Measurements from ENCODE around the gene FNBP1.
"Not testable (repeated sequence)": the region's sequence is repeated elsewhere in the genome, so short reads cannot be mapped to it uniquely, and the experiment has no call there.

The FNBP1 gene

GRCh38 chr9:130020618-130021017 is 22.4 kb downstream of the FNBP1 start:
- FAIRE-seq = no peak

- FAIRE-seq = no peak
These were observed 24.7 kb downstream of the FNBP1 start for GRCh38 chr9:130018265-130018664.

- not testable (repeated sequence) for FAIRE-seq
These were observed 25.5 kb downstream of the FNBP1 start for GRCh38 chr9:130017510-130017909.

GRCh38 chr9:130017076-130017475 is 25.9 kb downstream of the FNBP1 start:
- FAIRE-seq = no peak

GRCh38 chr9:130015353-130016019 is 27.5 kb downstream of the FNBP1 start:
- no peak for FAIRE-seq

GRCh38 chr9:130013326-130013725 is 29.7 kb downstream of the FNBP1 start:
- FAIRE-seq = no peak

GRCh38 chr9:130010151-130010988 is 32.6 kb downstream of the FNBP1 start:
- FAIRE-seq = no peak

- FAIRE-seq = not testable (repeated sequence)
These were observed 33.4 kb downstream of the FNBP1 start for GRCh38 chr9:130009546-130009945.

- no peak for FAIRE-seq
These were observed 34.5 kb downstream of the FNBP1 start for GRCh38 chr9:130008538-130008937.

GRCh38 chr9:130006952-130007351 is 36.0 kb downstream of the FNBP1 start:
- not testable (repeated sequence) for FAIRE-seq

GRCh38 chr9:130003943-130004552 is 38.9 kb downstream of the FNBP1 start:
- no peak for FAIRE-seq

- FAIRE-seq = no peak
These were observed 40.7 kb downstream of the FNBP1 start for GRCh38 chr9:130002320-130002719.

- no peak for FAIRE-seq
These were observed 41.8 kb downstream of the FNBP1 start for GRCh38 chr9:130001190-130001589.

- FAIRE-seq = no peak
These were observed 43.9 kb downstream of the FNBP1 start for GRCh38 chr9:129999141-129999510.

- FAIRE-seq = no peak
These were observed 44.4 kb downstream of the FNBP1 start for GRCh38 chr9:129998491-129999140.

- not testable (repeated sequence) for FAIRE-seq
These were observed 45.3 kb downstream of the FNBP1 start for GRCh38 chr9:129997706-129998105.

GRCh38 chr9:129996161-129996830 is 46.7 kb downstream of the FNBP1 start:
- no peak for FAIRE-seq

- FAIRE-seq = no peak
These were observed 47.4 kb downstream of the FNBP1 start for GRCh38 chr9:129995409-129996160.

GRCh38 chr9:129994882-129995281 is 48.1 kb downstream of the FNBP1 start:
- FAIRE-seq = no peak

GRCh38 chr9:129991139-129991538 is 51.9 kb downstream of the FNBP1 start:
- FAIRE-seq = not testable (repeated sequence)

GRCh38 chr9:129990269-129991010 is 52.5 kb downstream of the FNBP1 start:
- FAIRE-seq = no peak
